22Rv1 (cell line): ENCODE data around the gene DND1.

ENCODE experiments used
- H3K27ac ChIP-seq: fragments of 450-650 bp; 2 replicates; pipeline ENCODE4 v1.5.1; 2017
- ZFX ChIP-seq: fragments of 450-650 bp; IDR thresholded peaks from 2 replicates; pipeline ENCODE4 v1.6.1; 2017; ENCODE audit warnings: antibody characterized with exemption, borderline replicate concordance
- TF ChIP-seq, protein P1 (sequence below): fragments of 450-650 bp; IDR thresholded peaks from 2 replicates; pipeline ENCODE4 v1.5.1; 2017; ENCODE audit warnings: mild to moderate bottlenecking

DND1 gene

DNA sequence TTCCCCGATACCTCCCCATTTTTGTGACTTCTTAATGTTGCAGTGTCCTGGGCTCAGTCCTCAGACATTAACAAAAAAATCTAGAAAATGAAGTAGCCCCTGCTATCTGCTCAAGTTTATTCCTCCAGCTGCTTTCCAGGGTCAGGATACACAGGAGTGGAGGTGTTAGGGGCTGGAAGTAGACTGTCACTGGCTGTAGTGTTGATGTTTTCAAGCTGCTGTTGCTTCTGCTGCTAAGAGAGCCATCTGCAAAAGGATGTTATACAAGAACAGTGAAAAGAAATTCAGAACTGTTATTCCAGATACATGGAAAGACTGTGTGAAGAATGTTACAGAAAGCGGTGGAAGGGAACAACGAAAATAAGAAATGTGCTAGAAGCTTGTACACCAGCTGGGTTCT is 51.1 kb downstream of the DND1 start:
- TF ChIP-seq ZFX = no peak
- TF ChIP-seq, protein P1, sequence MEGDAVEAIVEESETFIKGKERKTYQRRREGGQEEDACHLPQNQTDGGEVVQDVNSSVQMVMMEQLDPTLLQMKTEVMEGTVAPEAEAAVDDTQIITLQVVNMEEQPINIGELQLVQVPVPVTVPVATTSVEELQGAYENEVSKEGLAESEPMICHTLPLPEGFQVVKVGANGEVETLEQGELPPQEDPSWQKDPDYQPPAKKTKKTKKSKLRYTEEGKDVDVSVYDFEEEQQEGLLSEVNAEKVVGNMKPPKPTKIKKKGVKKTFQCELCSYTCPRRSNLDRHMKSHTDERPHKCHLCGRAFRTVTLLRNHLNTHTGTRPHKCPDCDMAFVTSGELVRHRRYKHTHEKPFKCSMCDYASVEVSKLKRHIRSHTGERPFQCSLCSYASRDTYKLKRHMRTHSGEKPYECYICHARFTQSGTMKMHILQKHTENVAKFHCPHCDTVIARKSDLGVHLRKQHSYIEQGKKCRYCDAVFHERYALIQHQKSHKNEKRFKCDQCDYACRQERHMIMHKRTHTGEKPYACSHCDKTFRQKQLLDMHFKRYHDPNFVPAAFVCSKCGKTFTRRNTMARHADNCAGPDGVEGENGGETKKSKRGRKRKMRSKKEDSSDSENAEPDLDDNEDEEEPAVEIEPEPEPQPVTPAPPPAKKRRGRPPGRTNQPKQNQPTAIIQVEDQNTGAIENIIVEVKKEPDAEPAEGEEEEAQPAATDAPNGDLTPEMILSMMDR = no peak
- H3K27ac ChIP-seq = no peak overlapping the region
